DMS153 treated with DMSO at 0.1 percent for 48 hours (cell line): Measurements from ENCODE around the gene RFNG.

Experiments
- DNase-seq: peaks from one replicate; lab custom pipeline; 2025; ENCODE audit not compliant: unreplicated experiment; lab: John Stamatoyannopoulos, UW

Gene RFNG, protein sequence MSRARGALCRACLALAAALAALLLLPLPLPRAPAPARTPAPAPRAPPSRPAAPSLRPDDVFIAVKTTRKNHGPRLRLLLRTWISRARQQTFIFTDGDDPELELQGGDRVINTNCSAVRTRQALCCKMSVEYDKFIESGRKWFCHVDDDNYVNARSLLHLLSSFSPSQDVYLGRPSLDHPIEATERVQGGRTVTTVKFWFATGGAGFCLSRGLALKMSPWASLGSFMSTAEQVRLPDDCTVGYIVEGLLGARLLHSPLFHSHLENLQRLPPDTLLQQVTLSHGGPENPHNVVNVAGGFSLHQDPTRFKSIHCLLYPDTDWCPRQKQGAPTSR

DNA sequence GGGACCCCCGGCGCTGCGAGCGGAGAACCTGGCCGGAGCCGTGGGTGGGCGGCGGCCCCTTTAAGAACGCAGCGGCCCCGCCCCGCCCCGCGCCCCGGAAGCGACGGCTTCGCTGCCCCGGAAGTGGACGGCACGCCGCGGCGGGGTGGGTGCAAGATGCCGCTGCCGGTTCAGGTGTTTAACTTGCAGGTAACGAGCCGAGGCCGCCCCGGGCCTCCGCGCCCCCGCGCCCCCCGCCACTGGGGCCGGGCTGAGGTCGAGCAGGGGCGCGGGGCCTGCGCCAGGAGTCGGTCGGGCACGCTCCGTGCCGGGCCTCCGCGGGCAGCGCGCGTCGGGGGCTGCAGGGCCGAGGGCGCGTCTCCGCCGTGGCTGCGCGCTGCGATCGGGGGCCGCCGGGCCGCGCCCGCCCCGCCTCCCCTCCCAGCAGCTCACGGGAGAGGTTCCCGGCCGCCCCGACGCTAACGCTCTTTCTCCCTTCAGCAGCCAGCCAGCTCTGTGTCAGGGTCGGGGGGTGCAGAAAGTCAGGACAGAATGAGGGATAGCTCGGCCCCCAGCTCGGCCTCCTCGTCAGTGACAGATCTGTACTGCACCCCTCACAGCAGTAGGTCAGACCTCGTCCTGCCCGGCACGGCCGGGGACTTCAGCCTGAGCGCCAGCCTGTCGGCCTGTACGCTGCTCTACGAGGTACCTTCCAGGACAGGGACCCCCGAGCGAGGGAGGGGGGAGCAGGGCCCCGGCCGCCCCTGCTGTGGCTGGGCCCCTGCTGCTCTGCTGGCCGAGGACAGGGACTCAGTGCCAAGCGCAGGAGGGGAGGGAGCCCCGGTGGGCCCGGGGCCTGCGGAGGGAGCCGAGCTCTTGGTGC lies at the start of gene RFNG, which contains the start of gene GPS1:
Gene RFNG (minus strand): TSS at position 36 of the 862 bp plus-strand sequence. CDS start 45 bp downstream, outside the sequence.
Gene GPS1 (plus strand): TSS at position 123 of the 862 bp plus-strand sequence. CDS start 34 bp downstream, at position 157.
- DNase-seq = peak; percentile 23

DNA sequence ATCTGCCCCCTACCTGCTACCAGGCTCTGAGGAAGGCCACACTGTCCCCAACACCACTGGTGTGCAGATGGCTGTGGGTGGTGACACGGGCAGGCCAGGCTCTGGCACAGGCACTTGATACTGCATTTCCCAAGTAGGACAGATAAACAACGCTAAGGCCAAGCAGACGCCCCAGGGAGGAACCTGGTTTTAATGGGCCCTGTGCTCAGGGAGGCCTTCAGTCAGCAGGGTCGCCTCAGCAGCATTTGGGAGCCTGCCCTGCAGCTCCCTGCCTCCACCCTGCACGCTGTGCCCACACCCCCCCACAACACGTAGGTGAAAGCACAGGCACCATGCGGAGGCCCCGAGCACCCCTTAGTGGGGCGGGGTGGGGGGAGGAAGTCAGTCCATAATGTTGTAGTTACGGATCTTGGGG lies 49.7 kb upstream of the RFNG start:
- no peak for DNase-seq

DNA sequence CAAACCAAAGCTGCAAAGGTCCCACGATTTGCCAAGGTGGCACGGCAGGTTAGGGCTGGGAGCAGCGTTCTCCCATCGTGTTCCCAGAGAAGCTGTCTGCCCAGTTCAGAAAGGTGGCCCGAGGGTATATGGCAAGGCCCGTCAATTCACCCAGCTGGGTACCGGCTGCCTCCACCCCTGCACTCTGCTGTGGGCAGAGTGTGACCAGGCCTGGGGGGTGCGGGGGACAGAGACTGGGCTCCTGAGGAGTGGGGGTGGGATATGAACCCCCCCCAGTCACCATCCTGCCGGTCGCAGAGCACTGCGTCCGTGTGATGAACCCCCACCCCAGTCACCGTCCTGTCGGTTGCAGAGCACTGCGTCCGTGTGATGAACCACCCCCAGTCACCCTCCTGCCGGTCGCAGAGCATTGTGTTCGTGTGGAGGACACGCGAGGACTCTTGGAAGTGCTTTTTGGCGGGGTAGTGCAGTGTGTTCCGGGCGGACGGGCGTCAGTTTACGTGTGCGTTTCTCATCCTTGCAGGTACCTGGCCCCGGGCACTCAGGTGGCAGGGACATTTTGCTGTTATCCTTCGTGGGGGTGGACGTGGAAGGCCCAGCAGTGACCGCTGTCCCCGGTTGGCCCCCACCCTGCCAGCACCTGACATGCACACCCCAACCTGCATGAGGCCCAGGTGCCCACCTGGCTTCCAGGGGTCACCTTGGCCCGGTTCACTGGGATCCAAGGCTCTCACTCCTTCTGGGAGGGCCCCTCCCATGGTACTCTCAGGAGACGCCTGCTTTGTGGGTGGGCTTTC lies 49.1 kb upstream of the RFNG start:
- no peak for DNase-seq

DNA sequence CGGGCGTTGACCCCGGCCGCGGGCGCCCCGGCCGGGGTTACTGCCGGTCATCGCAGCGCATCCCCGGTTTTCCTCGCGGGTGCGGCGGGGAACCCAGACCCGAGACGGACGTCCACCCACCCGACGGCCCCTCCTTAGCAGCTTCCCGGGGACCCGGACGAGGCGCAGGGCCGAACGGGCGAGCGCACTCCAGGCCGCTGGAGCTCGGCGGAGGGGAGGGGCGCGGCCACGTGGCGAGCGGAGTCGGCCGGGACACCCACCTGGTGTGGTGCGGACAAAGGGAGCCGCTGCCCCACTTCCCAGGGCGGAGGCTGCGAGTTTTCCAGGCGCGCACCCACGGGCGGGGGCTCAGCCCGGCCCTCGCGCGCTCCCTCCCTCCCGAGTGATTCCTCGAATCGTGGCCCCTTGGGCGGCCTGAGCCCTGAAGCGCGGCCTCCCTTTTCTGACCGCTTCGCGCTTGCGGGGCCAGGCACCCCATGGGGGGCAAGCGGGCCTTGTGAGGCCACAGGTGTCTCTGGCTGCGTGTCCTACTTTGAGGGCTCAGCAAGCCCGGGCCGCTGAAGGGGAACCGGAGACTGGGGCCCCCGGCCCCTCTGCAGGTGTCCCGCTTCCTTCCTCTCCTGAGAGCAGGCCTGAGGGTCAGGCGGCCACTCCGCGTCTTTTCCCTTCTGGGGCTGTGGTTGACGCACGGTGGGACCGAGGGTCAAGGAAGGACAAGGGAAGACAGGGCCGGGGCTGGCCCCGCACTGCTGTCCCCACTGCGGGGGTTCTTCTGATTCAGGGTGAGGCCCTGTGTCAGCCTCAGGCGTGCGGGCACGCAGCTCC lies 47.5 kb upstream of the RFNG start:
- no peak for DNase-seq

DNA sequence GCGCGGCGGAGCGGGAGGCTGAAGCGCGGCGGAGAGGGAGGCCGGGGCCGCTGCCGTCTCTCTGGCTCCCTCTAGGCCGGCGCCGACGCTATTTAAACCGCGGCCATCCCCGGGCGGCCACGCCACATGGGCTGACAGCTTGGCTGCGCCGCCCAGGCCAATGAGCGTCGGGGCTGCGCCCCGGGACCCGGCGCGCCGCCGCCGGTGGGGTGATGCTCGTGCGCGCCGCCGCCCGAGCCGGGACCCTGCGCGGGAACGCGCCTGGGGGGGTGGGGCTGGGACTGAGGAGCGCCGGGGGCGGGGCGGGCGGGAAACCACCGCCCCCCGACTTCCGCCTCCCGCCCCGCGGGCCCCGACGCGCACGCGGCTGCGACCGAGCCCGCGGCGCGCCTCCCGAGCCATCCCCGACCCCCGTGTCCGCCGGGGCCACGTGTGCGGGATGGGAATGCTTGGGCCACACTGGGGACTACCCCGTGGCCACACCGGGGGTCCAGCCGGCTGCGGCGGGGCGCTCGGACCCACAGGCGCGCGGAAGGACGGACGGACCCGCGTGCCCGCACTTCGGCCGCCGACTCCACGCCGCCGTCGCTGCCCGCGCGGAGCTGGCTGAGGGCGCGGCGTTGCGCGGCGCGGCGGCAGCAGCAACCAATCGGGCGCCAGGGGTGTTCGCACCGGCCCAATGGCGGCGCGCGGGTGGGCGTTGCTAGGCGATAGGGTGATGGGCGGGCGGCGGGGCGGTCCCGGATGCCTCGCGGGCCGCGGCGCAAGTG lies 46.7 kb upstream of the RFNG start, which contains the start of gene FASN:
Gene FASN (minus strand): TSS at position 68 of the 770 bp plus-strand sequence. CDS start 1,791 bp downstream, outside the sequence.
- peak; percentile 77 for DNase-seq

DNA sequence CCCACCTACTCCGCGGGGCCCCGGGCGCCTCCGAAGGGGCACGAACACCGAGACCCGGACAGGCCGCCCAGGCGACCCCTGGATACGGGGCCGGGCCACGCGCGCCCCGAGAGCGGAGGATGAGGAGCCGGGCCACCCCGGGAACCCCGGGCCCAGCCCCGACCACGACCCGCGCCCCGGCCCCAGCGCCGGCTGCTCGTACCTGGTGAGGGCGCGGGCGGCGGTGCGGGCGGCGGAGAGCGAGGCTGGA lies 46.2 kb upstream of the RFNG start:
- no peak for DNase-seq

DNA sequence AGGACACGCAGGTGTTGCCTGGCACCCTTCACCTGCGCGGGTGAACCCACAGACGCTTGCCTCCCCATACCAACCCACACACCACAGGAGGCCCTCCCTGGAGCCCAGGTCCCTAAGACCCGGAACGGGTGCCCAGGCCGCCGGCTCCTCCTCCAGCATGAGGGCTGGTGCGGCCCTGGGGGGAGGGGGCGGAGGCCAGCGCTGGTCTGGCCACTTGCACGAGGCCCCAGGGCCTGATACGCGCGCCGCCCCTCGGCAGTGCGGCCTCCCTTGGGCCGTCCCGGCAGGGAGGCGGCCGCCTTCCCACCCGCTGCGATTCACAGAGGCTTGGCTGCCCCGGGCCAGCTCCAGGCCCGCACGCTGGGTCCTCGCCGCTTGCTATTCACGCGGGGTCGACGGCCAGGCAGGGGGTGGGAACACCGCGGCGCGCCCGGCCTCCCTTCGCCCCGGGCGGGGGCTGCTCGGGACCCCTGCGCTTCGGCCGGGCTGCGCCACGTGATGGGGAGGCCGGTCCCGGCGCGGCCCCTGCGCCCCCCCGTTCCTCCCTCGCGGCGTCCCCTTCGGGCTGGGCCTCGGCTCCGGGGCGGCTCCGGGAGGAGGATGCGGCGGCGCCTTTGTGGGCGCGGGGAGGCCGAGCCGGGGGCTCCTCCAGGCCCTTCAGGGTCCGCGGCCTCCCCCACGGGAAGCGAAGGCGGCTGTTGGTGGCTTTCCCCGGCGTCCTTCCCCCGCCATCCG lies 45.7 kb upstream of the RFNG start:
- no peak for DNase-seq

DNA sequence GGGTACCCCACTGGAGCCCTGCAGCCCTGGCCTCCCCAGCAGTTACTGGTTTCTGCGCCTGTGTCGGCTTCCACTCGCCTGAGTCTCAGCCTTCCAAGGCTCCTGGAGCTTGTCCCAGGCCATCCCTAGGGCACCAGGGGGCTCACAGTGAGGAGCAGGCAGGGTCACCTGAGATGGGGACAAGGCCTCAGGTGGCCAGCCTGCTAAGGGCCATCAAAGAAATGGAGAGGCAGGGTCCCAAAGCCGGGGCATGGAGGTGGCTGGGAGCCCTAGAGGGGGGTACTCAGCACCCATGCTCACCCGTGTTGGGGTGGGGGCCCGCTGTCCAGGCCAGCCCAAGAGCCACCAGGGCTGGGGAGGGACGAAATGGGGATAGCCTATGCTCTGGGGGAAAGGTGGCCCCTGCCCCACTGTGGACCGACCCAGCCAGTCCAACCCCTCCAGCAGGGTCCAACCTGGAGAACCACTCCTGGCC lies 45.1 kb upstream of the RFNG start:
- no peak for DNase-seq

DNA sequence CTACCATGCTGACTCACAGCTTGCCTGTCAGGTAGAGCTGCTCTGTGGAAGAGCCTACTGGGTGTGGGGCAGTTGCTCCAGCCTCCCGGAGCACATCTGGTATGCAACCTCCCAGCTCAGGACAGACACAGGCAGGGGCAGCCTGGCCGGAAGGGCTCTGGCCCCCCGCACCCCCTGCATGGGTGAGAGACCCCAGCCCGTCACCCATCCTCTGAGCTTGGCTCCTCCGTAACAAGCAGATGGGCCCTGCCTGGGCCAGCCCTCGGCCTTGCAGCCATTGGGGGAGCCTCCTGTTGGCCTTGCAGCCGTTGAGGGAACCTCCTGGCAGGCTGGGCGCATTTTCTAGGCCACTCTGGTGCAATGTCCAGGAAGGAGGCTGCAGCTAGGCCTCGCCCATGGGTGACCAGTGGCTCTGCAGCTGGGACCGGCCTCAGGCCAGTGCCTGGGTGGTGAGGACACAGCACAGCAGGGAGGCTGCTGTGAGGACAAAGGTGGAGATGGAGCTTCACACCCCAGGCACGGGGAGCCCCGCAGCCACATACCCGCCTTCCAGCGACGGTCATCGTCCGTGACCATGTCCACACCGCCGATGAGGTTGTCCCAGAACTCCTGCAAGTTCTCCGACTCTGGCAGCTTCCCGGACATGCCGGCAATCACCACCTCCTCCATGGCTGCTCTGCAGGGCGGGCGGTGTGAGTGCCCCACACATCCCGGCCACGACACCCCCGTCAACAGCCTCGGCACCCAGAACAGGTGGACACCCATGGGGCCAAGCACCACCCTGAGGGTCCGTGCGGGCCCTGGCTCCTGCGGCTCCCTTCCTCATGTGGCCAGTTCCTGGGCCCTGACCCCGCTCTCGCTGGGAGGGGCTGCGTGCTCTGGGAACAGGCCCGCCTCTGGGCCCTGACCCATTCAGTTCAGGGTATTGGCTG lies 44.4 kb upstream of the RFNG start:
- DNase-seq = no peak

DNA sequence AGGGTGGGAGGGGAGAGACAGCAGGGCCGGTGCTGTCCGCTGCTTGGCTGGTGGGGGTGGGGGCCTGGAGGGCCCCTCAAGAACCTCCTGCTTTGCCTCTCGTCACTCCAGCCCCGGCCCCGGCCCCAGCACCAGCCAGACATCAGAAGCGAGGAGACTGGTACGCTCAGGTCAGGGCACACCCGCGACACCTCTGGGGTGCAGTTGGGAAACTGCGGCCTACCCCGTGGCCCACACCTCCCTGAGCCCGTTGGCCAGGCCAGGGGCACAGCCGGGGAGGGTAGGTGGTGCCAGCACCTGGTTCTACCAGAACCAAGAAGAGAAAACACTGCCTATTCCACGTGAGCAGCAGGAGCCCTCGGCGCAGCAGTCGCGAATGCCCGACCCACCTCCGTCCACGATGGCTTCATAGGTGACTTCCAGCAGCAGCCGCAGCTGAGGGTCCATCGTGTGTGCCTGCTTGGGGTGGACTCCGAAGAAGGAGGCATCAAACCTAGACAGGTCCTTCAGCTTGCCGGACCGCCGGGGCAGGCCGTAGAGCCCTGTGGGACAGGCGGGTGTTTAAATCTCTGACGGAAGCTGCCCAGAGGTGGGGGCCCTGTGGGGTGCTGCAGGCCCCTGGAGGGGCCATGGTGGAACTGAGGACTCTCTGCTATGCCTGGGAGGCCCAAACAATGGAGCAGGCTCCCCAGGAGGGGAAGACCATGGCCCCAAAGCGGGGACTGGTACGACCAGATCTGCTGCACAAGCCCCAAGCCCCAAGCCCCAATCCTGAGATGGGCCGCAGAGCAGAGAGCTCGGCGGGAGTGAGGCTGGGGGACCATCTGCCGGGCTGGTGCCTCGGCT lies 43.5 kb upstream of the RFNG start:
- no peak for DNase-seq

DNA sequence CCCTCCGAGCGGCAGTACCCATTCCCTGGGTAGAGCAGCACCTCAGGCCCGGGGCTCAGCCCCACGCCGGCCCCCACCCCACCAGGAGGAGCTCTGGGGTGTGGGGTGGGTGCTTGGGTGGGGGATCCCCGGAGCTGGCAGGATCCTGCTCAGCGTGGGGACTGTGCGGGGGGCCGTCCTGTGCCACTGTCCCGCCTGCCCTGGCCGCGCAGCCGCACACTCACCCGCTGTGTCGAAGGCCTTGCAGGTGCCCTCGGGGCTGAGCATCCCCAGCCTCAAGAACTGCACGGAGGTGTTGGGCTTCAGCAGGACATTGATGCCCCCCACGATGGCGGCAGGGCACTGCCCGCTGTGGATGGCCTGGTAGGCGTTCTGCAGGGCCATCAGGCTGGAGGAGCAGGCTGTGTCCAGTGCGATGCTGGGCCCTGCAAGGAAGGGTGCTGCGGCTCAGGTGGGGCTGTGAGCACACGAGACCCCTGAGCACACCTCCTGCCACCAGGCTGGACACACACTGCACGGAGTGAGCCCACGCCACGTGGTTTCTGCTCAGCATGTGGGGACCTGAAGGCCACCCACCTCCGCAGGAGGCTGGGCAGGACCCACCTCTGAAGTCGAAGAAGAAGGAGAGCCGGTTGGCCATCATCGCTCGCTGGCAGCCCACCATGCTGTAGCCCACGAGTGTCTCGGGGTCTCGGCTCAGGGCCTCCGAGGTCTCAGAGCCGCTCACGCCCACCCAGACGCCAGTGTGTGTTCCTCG lies 41.6 kb upstream of the RFNG start:
- no peak for DNase-seq

DNA sequence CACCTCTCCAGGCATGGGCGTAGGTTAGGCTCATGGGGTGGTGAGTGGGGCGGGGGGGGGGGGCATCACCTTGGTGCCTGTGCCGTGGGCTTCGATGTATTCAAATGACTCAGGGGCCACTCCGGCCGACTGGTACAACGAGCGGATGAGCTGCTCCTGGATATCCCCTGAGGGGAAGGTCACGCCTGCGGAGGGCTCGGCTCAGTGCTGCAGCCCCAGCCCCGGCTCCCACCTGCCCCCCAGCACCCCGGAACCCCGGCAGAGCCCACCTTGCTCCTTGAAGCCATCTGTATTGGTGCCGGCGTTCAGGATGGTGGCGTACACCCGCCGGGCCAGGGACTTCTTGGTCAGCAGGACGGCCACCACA lies 41.0 kb upstream of the RFNG start:
- DNase-seq = no peak

DNA sequence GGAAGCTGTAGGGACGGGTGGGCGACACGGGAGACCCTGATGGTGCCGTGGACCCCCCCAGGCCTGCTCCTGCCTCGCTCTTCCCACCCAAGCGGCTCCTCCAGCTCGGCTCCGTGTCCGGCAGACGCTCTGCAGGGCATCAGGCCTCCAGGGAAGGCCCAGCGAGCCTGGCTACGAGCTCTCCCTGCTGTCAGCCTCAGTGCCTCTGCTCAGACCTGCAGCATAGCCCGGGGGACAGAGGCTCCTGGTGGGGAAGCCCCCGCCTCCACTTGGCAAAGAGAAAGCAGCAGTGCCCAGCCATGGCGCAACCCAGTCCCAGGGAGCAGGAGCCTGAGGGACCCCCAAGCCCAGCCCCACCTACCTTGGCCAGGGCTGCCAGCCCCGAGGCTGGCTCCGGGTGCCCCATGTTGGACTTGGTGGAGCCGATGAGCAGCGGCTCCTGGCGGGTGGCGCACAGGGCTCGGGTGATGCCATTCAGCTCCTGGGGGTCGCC lies 40.5 kb upstream of the RFNG start:
- DNase-seq = no peak

DNA sequence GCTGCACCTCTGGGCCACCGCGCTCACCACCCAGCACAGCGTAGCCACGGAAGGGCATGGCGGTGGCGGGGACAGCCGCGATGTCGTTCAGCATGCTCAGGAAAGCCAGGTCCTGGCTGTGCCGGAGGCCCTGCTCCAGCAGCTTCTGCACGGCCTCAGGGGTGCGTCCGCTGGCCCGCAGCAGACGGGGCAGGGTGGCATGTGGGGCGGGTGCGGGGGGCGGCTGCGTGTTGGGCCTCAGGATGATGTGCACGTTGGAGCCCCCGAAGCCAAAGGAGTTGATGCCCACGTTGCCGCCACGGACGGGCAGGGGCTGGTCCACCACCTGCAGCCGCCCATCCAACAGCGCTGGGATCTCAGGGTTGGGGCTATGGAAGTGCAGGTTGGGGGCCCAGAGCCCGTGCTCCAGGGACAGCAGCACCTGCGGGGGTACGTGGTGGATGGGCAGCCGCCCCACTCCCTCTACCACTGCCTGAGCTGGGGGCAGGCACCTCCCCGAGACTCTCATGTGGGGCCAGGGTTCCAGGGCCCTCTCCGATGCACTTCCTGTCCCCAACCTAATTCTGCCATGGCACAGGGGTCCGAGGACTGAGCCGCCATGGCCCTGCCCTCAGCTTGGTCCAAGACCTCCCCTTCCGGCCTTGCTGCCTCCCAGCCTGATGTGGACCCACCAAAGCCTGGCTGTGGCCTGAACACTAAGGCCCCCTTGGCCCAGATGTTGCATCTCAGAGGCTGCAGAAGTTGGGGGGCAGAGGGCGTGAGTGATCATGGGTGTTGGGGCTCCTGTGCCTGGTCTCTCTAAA lies 39.9 kb upstream of the RFNG start:
- no peak for DNase-seq

DNA sequence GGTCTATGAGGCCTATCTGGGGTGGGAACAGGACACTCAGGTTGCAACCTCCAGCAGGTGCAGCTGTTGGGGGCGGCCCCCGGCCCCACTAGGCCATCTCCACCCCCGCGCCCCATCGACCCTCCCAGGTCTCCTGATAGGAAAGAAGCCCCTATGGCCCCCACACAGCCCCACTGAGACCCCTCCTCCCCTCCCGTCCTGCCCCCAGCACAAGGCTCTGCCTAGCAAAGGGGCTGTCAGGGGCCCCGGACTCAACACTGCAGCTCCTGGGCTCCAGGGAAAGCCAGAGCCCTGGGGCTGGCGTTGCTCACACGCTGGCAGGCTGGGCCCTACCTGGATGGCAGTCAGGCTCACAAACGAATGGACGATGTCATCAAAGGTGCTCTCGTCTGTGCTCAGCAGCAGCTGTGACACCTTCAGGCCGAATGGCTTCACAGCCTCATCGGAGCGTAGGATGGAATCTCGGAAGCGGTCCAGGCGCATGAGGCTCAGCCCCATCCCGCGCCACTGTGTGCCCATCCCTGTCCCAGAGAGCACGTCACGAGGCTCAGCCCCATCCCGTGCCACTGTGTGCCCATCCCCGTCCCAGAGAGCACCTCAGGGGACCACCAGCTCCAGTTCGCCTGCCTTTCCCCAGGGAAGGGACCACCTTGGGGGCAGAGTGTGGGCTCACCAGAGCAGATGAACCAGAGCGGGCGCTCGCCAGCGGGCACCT lies 39.1 kb upstream of the RFNG start:
- DNase-seq = no peak
